NB4 (cell line): ENCODE data around the gene DOCK4.

Source experiments
- DNase-seq: peaks from one replicate; pipeline ENCODE4 v3.0.0; 2010; ENCODE audit warnings: low read depth
- H3K4me3 ChIP-seq: one replicate; pipeline ENCODE4 v1.5.1; 2011; ENCODE audit warnings: mild to moderate bottlenecking, low read depth, low read length, moderate library complexity
- CTCF ChIP-seq: IDR thresholded peaks from one replicate; pipeline ENCODE4 v1.5.1; 2012; ENCODE audit warnings: low read depth, low read length
- MAX ChIP-seq: IDR thresholded peaks from 2 replicates; pipeline ENCODE4 v1.6.1; 2011; ENCODE audit warnings: low read depth, low read length
- MYC ChIP-seq: IDR thresholded peaks from 2 replicates; pipeline ENCODE4 v1.6.1; 2011; ENCODE audit warnings: low read depth, low read length
- POLR2A ChIP-seq: IDR thresholded peaks from 2 replicates; pipeline ENCODE4 v1.6.1; 2011; ENCODE audit warnings: mild to moderate bottlenecking; ENCODE audit not compliant: insufficient read length; ENCODE audit errors: extremely low read depth

The DOCK4 gene

GRCh38 chr7:112088484-112089016 lies 117.6 kb downstream of the DOCK4 start:
- no peak for DNase-seq
- H3K4me3 ChIP-seq = no peak overlapping the region
- TF ChIP-seq CTCF (no peak), MYC (no peak), POLR2A (no peak), MAX (no peak)

DNA sequence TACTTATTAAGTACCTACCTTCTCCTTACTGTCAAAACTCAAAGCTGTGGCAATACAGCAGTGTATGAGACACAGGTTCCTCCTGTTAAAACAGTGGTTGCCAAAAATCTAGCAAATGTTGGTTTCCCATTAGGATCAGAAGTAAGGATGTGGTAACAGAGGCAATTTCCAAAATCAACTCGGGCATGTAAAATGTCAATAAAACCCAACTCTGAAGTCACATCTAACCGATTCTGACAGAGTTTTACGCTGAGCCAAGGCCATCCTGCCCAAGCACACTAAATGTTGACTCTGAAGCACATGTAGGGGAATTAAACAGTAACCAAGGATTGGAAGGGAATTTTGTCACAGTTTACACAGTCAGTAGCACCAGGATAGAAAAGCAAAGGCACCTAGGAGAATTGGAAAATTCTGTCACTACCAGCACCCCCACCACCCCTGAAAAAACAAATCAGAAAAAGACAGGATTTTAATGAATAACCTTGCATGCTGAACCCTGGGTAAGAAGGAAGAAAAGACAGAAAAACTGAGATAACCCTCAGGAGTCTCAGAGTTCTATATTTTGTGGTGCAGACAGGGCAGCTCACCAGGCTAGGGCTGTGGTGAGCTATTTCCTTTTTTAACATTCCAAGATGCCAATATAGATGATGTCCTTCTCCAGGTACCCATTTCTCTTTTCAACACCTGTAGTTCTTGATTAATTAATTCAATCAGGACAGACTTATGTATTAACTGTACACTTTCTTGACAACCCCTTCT lies 119.5 kb downstream of the DOCK4 start:
- H3K4me3 ChIP-seq = no peak overlapping the region
- no peak for DNase-seq
- no peak for TF ChIP-seq CTCF
- TF ChIP-seq MYC = no peak
- no peak for TF ChIP-seq POLR2A

- TF ChIP-seq MAX = no peak
- no peak for TF ChIP-seq MYC
- TF ChIP-seq CTCF = no peak
- TF ChIP-seq POLR2A = no peak
These were observed 121.7 kb downstream of the DOCK4 start for GRCh38 chr7:112084520-112084971.

GRCh38 chr7:112083776-112084355 lies 122.3 kb downstream of the DOCK4 start:
- no peak for DNase-seq
- TF ChIP-seq MYC = no peak
- no peak for TF ChIP-seq MAX
- TF ChIP-seq CTCF = no peak
- no peak for TF ChIP-seq POLR2A
- H3K4me3 ChIP-seq = no peak overlapping the region

More at GRCh38 chr7:112084520-112084971, 121.7 kb downstream of the DOCK4 start:
- no peak for DNase-seq
- H3K4me3 ChIP-seq = no peak overlapping the region

DNA sequence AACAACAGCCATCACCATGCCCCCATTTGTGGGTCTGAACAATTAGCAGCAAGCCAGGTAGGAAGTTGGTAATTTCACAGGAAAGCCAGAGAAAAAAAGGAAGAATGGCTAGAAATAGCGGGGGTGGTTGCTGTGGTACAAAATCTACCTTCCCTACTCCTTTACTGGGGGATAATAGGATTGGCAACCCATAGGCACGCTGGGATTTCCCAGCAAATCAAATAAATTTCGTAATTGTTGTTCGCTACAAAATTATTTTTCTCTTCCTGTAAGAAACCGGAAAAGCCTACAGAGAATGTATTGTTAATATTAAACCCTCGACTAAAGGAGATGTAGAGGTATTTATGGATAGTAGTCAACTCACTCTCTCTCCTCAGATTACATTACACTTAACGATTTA lies 123.9 kb downstream of the DOCK4 start:
- DNase-seq = no peak
- no peak overlapping the region for H3K4me3 ChIP-seq
- TF ChIP-seq MYC = no peak
- TF ChIP-seq POLR2A = no peak

DNA sequence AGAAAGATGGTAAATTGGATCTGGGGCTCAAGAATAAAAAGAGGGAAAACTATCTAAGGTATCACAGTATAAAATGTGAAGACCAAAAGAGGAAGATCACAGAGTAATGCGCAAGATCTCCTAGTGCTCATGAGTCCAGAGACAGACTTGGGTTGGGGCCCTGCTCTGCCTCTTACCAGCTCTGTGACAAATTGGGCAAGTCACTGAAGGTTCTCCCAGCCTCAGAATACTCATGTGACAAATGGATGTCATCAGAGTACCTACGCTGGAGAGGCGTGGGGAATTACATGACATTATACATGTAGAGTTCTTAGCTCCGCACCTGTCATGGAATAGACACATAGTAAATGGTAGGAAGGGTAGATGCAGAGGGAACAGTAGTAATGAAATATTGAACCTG lies 124.4 kb downstream of the DOCK4 start:
- H3K4me3 ChIP-seq = no peak overlapping the region
- TF ChIP-seq CTCF (no peak), POLR2A (no peak), MAX (no peak), MYC (no peak)
- DNase-seq = peak; percentile 70
